Forelimb muscle (tissue), 1 donor: ENCODE measurements around the gene TPRX1. TPM values are rescaled to one million over a fixed set of nuclear protein-coding genes. Genes with fewer than 3 reads are reported as not detected.
"Not testable (repeated sequence)": the region's sequence is repeated elsewhere in the genome, so short reads cannot be mapped to it uniquely, and the experiment has no call there.

Experiments
- DNase-seq: peaks from one replicate; pipeline ENCODE4 v3.0.0-alpha.2; 2013; ENCODE audit warnings: low read depth
- polyA plus RNA-seq: library from polyadenylated mRNA; unstranded; fragments of 120-200 nt; gene quantifications from one replicate; pipeline ENCODE4 v1.2.1, GENCODE V29; 2013; ENCODE audit not compliant: insufficient read length

Gene TPRX1
- polyA plus RNA-seq, 1 donor = not detected

DNA sequence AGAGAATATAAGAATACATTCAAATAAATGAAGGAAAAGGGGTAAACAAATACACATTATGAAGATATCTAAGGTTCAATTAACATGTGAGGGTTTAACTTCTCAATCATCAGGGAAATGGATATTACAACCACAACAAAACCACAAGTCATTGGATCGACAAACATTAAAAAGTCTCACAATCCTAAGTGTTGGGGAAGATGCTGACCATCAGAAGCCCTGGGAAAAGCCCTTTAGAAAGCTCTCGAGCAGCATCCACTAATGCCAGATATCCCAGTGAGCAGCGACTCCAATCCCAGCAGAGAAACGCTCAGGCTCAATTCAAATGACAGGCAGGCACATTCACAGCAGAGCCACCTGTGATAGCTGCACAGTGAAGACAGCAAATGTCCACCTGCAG is 3.1 kb downstream of the TPRX1 start:
- no peak for DNase-seq

- DNase-seq = no peak
These were observed 5.5 kb downstream of the TPRX1 start for GRCh38 chr19:47798904-47799266.

DNA sequence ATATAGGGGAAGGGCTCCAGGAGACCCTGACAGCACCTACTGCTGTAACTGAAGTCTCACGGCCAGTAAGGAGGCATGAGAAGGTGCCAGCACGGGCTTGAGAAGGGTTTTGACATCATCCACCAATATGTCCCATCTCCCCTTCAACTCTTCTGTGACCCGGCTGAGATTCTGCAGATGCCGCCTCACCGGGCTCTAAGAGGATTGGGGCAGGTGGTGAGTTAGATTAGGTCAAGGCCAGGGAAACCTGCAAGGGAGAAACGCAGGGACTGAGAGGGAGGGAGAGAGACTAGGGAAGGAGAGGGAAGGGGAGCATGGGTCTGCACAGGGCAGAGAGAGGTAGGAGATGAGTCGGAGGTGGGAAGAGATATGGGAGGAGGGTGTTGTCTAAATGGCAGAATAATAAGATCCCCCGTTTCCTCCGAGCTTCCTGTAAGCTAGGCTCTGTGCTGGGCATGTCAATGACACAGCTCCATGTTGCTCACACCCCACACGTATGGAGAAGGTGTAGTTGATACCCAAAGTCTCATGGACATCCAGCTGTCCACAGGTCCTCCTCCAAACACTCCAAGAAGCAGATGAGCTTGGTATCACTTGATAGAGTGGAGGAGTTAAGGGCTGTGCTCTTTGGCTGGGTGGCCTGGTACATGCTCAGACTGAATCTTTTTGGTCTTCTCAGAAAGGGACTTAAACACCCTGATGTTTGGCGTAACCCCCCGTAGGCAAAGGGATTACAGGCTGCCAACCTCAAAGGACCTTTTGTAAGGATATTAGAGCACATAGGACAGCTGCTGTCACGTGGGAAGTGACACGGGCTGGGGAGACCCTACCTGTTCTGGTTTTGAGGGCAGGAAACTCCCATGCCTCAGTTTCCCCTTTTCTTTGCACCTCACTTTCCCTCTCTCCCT is 6.1 kb downstream of the TPRX1 start:
- DNase-seq = no peak

- DNase-seq = no peak
These were observed 7.6 kb downstream of the TPRX1 start for GRCh38 chr19:47796785-47797184.

- DNase-seq = no peak
These were observed 9.8 kb downstream of the TPRX1 start for GRCh38 chr19:47794526-47794925.

GRCh38 chr19:47792616-47793015 is 11.7 kb downstream of the TPRX1 start:
- no peak for DNase-seq

DNA sequence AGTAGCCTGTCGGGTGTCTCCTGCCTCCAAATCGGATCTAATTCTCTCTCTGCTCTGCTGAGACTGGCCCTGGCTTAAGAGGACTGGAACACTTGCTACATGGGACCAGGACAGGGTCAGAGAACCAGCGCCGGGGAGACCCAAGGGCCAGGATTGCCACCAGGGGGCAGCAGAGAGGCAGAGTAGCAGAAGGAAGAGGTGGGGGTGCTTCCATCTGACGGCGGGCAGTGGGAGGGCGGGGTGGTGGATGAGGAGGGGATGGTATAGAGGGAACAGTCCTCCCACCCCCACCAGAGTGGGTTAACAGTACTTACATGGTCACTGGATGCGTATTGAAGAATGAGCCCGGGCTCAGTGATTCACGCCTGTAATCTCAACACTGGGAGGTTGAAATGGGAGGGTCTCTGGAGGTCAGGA is 13.9 kb downstream of the TPRX1 start:
- no peak for DNase-seq

DNA sequence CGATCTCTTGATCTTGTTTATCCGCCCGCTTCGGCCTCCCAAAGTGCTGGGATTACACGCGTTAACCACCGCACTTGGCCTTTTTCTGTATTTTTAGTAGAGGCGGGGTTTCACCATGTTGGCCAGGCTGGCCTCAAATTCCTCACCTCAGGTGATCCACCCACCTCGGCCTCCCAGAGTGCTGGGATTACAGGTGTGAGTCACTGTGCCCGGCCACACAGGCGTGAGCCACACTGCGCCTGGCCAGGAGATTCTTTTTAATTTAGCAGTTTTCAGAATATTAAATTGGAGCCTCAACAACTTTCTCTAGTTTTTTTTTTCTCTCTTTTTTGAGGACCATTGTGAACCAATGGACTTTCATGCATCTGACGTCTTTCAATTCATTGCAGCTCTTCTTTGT is 14.5 kb downstream of the TPRX1 start:
- DNase-seq = not testable (repeated sequence)

DNA sequence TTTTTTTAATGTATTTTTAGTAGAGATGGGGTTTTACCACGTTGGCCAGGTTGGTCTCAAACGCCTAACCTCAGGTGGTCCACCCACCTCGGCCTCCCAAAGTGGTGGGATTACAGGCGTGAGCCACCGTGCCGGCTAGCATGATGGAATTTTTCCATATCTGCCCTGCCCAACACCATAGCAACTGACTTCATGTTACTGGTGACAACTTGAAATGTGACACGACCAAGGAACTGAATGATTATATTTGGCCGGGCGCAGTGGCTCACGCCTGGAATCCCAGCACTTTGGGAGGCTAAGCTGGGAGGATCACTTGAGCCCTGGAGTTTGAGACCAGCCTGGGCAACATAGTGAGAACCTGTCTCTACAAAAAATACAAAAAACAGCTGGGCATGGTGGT is 17.0 kb downstream of the TPRX1 start:
- not testable (repeated sequence) for DNase-seq

GRCh38 chr19:47786566-47786965 is 17.8 kb downstream of the TPRX1 start:
- no peak for DNase-seq

GRCh38 chr19:47781590-47782262 is 22.6 kb downstream of the TPRX1 start:
- DNase-seq = no peak

- DNase-seq = no peak
These were observed 24.2 kb downstream of the TPRX1 start for GRCh38 chr19:47780215-47780551.

GRCh38 chr19:47779524-47780214 is 24.7 kb downstream of the TPRX1 start:
- no peak for DNase-seq

GRCh38 chr19:47778954-47779351 is 25.4 kb downstream of the TPRX1 start:
- no peak for DNase-seq

DNA sequence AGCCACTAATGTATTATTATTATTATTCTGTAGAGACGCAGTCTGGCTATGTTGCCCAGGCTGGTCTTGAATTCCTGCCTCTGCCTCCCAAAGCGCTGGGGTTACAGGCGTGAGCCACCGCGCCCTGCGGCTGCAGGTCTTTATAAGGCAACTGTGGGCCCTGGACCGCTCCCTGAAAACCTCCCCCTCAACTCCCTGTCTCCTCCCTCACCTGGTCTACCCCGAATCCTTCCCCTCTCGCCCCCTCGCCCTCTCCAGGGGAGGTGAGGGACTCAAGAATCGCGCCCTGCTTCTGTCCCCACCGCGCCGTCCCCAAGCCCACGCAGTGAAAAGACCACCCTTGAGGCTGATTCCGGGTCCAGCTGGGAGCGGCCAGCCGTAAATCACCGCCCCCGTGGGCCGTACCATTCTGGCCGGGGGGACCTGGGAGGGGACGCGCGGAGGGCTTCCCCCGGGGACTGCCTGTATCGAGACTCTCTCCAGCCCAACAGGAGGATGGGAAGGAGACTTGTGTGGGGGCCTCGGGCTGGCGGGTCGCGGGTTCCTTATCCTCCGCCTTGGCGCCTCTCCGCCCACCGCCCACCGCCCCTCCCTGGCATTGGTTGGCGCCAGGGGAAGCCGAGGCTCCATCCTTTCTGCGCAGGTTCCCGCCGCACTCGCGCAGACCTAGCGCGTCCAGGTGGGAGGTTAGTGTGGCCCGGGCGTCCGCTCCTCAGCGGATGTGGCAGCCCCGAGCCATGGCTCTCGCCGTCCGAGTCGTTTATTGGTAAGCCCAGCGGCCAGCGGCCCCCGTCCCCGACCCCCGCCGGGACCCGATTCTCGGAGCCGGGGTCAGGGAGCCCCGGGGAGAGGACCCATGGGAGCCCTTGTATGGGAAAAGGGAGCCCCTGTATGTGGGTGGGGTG is 26.1 kb downstream of the TPRX1 start, which contains the start of gene SELENOW:
Gene SELENOW (plus strand): TSS at position 655 of the 905 bp plus-strand sequence. CDS start 83 bp downstream, at position 738.
- no peak for DNase-seq

DNA sequence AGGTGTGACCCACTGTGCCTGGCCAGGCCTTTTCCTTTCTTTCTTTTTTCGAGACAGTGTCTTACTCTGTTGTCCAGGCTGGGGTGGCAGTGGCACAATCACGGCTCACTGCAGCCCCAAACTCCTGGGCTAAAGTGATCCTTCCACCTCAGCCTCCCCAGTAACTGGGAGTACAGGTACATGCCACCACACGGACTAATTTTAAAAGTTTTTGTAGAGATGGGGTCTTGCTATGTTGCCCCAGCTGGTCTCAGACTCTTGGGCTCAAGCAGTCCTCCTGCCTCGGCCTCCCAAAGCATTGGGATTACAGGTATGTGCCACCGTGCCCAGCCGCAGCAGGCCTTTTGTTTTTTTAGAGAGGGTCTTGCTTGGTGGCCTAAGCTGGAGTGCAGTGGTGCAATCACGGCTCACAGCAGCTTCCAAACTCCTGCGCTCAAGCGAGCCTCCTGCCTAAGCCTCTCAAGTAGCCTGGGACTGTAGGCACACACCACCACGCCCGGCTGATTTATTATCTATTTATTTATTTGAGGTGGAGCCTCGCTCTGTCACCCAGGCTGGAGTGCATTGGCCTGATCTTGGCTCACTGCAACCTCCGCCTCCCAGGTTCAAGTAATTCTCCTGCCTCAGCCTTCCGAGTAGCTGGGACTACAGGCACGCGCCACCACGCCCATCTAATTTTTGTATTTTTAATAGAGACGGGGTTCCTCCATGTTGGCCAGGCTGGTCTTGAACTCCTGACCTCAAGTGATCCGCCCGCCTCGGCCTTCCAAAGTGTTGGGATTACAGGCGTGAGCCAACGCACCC is 26.9 kb downstream of the TPRX1 start:
- DNase-seq = not testable (repeated sequence)

GRCh38 chr19:47776568-47776967 is 27.8 kb downstream of the TPRX1 start:
- DNase-seq = no peak

DNA sequence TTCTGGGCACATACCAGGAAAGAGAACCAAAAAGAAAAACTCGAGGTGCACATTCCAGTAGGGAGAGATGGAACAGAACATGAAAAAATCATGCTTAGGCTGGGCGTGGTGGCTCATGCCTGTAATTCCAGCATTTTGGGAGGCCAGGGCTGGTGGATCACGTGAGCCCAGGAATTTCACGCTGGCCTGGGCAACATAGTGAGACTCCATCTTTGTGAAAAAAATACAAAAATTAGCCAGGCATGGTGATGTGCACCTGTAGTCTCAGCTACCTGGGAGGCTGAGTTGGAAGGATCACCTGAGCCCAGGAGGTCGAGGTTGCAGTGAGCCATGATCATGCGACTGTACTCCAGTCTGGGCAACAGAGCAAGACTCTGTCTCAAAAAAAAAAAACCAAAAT is 33.1 kb downstream of the TPRX1 start:
- not testable (repeated sequence) for DNase-seq

DNA sequence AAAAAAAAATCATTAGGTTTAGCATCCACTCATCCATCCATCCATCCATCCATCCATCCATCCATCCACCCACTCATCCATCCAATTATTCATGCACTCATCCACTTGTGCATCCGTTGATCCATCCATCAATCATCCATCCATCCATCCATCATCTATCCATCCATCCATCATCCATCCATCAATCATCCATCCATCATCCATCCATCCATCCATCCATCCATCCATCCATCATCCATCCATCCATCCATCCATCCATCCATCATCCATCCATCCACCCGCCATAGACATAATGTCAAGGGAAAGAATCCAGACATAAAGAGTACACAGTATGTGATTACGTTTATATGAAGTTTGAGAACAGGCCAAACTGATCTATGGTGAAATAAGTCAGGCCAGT is 34.8 kb downstream of the TPRX1 start:
- no peak for DNase-seq

- no peak for DNase-seq
These were observed 35.7 kb downstream of the TPRX1 start for GRCh38 chr19:47768604-47769003.

GRCh38 chr19:47767349-47767748 is 37.0 kb downstream of the TPRX1 start:
- DNase-seq = no peak
